ENCODE results near the gene RRP9. TPM values are rescaled to one million over a fixed set of nuclear protein-coding genes. Genes with fewer than 3 reads are reported as not detected.

RRP9 gene
- total RNA-seq, 4 donors from 2014 or later = 7.1 to 29.5 (median 11.1) TPM

GRCh38 chr3:51945031-51945840, 3.5 kb upstream of the RRP9 start:
- in situ Hi-C loops (cut with MboI; ENCODE audit: low pct_ligation_motif_present in 1 of 4, low pct_unique_long_range_greater_than_20kb in 1 of 4, low sequenced_read_pairs in 3 of 4) = no loop called here
- peaks cover 13 to 25% (median 24%) of the 10 kb centered on the region in 4 donors for H3K4me1 ChIP-seq
- H3K4me3 ChIP-seq = no peak overlapping the region
- no peaks in the 10 kb centered on the region for H3K9me3 ChIP-seq
- H3K27ac ChIP-seq = no peak overlapping the region
- H3K36me3 ChIP-seq = no peaks in the 10 kb centered on the region
- TF ChIP-seq EP300 (IDR thresholded peaks at IDR 0.05; ENCODE audit: low read depth) = no peak
- no peak for TF ChIP-seq CTCF (IDR thresholded peaks at IDR 0.05)
- no peak for TF ChIP-seq POLR2A (IDR thresholded peaks at IDR 0.05)
- no peak for TF ChIP-seq POLR2AphosphoS5 (IDR thresholded peaks at IDR 0.05)
- intact Hi-C loops (cut with DNase I; ENCODE audit: low total_unique reads) = loop anchor here (5.0 kb wide), 1 partner anchor 1867 kb away; no protein-coding TSS in a partner anchor
- no peak for DNase-seq
- no peaks in the 10 kb centered on the region for H3K27me3 ChIP-seq
- WGBS, 2 donors (ENCODE audit: low coverage in 1 of 2) = 73 to 92% methylated on average over 3 to 18 of the region's 18 CpGs

GRCh38 chr3:51944451-51945021, 2.8 kb upstream of the RRP9 start:
- Histone ChIP-seq H3K27ac (no peak overlapping the region), H3K27me3 (no peaks in the 10 kb centered on the region), H3K4me1 (peaks cover 18 to 30% (median 27%) of the 10 kb centered on the region in 4 donors), H3K9me3 (no peaks in the 10 kb centered on the region), H3K4me3 (no peak overlapping the region), H3K36me3 (no peaks in the 10 kb centered on the region)
- TF ChIP-seq CTCF (IDR thresholded peaks at IDR 0.05) (no peak), POLR2AphosphoS5 (IDR thresholded peaks at IDR 0.05) (no peak), EP300 (IDR thresholded peaks at IDR 0.05; ENCODE audit: low read depth) (no peak), POLR2A (IDR thresholded peaks at IDR 0.05) (no peak)
- WGBS, 2 donors (ENCODE audit: low coverage in 1 of 2) = 80 to 87% methylated on average over 1 to 11 of the region's 11 CpGs
- in situ Hi-C loops (cut with MboI; ENCODE audit: low pct_ligation_motif_present in 1 of 4, low pct_unique_long_range_greater_than_20kb in 1 of 4, low sequenced_read_pairs in 3 of 4) (no loop called here), intact Hi-C loops (cut with DNase I; ENCODE audit: low total_unique reads) (loop anchor here (5.0 kb wide), 1 partner anchor 1868 kb away; no protein-coding TSS in a partner anchor)
- DNase-seq = no peak

- H3K4me3 ChIP-seq = no peak overlapping the region
- H3K36me3 ChIP-seq = no peaks in the 10 kb centered on the region
- H3K27me3 ChIP-seq = no peaks in the 10 kb centered on the region
- peak overlapping the region; percentile 89 to 97 (median 93) for H3K27ac ChIP-seq
- H3K4me1 ChIP-seq = peaks cover 18 to 30% (median 27%) of the 10 kb centered on the region in 4 donors
- TF ChIP-seq POLR2AphosphoS5 (IDR thresholded peaks at IDR 0.05) = no peak
- TF ChIP-seq EP300 (IDR thresholded peaks at IDR 0.05; ENCODE audit: low read depth) = no peak
- TF ChIP-seq POLR2A (IDR thresholded peaks at IDR 0.05) = no peak
- TF ChIP-seq CTCF (IDR thresholded peaks at IDR 0.05) = no peak
- H3K9me3 ChIP-seq = no peaks in the 10 kb centered on the region
- intact Hi-C loops (cut with DNase I; ENCODE audit: low total_unique reads) = no loop called here
- no peak for DNase-seq
- WGBS, 2 donors (ENCODE audit: low coverage in 1 of 2) = 94% methylated on average over 21 of the region's 21 CpGs; no CpG with 5 or more reads in 1 of the 2 donors
- in situ Hi-C loops (cut with MboI; ENCODE audit: low pct_ligation_motif_present in 1 of 4, low pct_unique_long_range_greater_than_20kb in 1 of 4, low sequenced_read_pairs in 3 of 4) = no loop called here
These were observed 2.0 kb upstream of the RRP9 start for GRCh38 chr3:51943451-51944391.
